DMS53 (cell line): ENCODE results near the gene PNLIPRP1.

ENCODE experiments used
- DNase-seq: peaks from one replicate; lab custom pipeline; 2025; lab: John Stamatoyannopoulos, UW

Gene PNLIPRP1

GRCh38 chr10:116599991-116600390, 9.2 kb downstream of the PNLIPRP1 start:
- no peak for DNase-seq

GRCh38 chr10:116602648-116603400, 12.1 kb downstream of the PNLIPRP1 start:
- peak; percentile 33 for DNase-seq

GRCh38 chr10:116606061-116606483, 15.3 kb downstream of the PNLIPRP1 start:
- DNase-seq = no peak

- no peak for DNase-seq
Measured at GRCh38 chr10:116607336-116607735, 16.6 kb downstream of the PNLIPRP1 start.

- peak; percentile 33 for DNase-seq
Measured at GRCh38 chr10:116608686-116609594, 18.2 kb downstream of the PNLIPRP1 start.

- DNase-seq = no peak
Measured at GRCh38 chr10:116610443-116611152, 19.8 kb downstream of the PNLIPRP1 start.

GRCh38 chr10:116611153-116611545, 20.4 kb downstream of the PNLIPRP1 start:
- no peak for DNase-seq

GRCh38 chr10:116612107-116612769, 21.5 kb downstream of the PNLIPRP1 start:
- DNase-seq = no peak

GRCh38 chr10:116613471-116613870, 22.7 kb downstream of the PNLIPRP1 start:
- DNase-seq = no peak

GRCh38 chr10:116614796-116615195, 24.0 kb downstream of the PNLIPRP1 start:
- DNase-seq = no peak

- DNase-seq = no peak
Measured at GRCh38 chr10:116615199-116615776, 24.5 kb downstream of the PNLIPRP1 start.

GRCh38 chr10:116620423-116621400, 30.0 kb downstream of the PNLIPRP1 start, which contains the start of gene PNLIPRP2:
PNLIPRP2 (plus strand) TSS chr10:116620953.
- DNase-seq = no peak

GRCh38 chr10:116621476-116621875, 30.7 kb downstream of the PNLIPRP1 start:
- DNase-seq = no peak

- no peak for DNase-seq
Measured at GRCh38 chr10:116621934-116622655, 31.3 kb downstream of the PNLIPRP1 start.

- DNase-seq = no peak
Measured at GRCh38 chr10:116625845-116626244, 35.1 kb downstream of the PNLIPRP1 start.

GRCh38 chr10:116626815-116627214, 36.1 kb downstream of the PNLIPRP1 start:
- DNase-seq = no peak

- DNase-seq = peak; percentile 59
Measured at GRCh38 chr10:116627386-116627933, 36.7 kb downstream of the PNLIPRP1 start.

- no peak for DNase-seq
Measured at GRCh38 chr10:116629340-116629739, 38.6 kb downstream of the PNLIPRP1 start.

- DNase-seq = no peak
Measured at GRCh38 chr10:116630020-116630419, 39.3 kb downstream of the PNLIPRP1 start.
